Retinal pigment epithelial cell (primary cell): ENCODE measurements around the gene LYL1.

Experiments
- DNase-seq: peaks from one replicate; pipeline ENCODE4 v3.0.0-alpha.2; 2010; ENCODE audit warnings: low read depth
- H3K4me3 ChIP-seq: 2 replicates; pipeline ENCODE4 v1.5.1; 2011; ENCODE audit warnings: mild to moderate bottlenecking, low read length, control low read depth, moderate library complexity
- CTCF ChIP-seq: conservative IDR thresholded peaks from 2 replicates; pipeline ENCODE4 v1.5.1; 2011; ENCODE audit warnings: low read depth, low read length, control low read depth, inconsistent platforms

LYL1 gene

GRCh38 chr19:13076787-13077186 is 25.9 kb downstream of the LYL1 start:
- TF ChIP-seq CTCF = no peak
- no peak for DNase-seq
- no peak overlapping the region for H3K4me3 ChIP-seq

DNA sequence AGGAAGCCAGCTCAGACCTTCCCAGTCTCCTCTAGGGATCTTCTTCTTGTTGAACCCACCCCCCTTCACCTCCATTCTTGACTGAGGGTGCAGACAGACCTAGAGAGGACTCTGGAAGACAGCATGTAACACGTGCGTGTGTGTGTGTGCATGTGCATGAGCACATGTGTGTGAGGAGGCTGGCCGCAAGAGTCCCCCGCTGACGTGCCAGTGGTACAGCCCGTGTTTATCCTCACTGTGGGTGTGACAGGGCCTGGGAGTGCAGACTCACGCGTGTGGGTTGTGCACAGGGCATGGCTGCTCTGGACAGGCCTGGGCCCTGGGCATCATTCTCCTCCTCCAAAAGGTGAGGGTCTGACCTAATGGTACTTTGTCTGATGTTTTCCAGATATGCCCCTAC is 26.3 kb downstream of the LYL1 start:
- DNase-seq = no peak
- H3K4me3 ChIP-seq = no peak overlapping the region

DNA sequence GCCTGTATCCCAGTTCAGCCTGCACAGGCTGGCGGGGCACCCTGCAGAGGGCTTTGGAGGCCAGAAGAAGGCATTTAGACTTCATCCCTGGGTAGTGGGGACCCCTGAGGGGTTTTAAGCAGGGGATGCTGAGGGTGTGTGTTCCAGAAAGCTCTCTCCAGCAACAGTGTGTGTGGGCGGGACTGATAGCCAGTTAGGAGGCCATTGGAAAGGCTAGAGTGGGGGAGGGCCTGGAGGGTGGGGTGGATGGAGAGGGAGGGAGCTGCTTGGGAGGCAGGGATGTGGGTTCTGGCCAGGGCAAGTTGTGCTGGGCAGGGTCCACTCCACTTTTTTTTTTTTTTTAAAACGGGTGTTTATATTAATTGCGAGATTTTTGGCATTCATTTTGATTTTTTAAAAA is 28.3 kb downstream of the LYL1 start:
- no peak overlapping the region for H3K4me3 ChIP-seq
- DNase-seq = no peak
- TF ChIP-seq CTCF = no peak

More for the DNA sequence above, 26.3 kb downstream of the LYL1 start:
- no peak for TF ChIP-seq CTCF

DNA sequence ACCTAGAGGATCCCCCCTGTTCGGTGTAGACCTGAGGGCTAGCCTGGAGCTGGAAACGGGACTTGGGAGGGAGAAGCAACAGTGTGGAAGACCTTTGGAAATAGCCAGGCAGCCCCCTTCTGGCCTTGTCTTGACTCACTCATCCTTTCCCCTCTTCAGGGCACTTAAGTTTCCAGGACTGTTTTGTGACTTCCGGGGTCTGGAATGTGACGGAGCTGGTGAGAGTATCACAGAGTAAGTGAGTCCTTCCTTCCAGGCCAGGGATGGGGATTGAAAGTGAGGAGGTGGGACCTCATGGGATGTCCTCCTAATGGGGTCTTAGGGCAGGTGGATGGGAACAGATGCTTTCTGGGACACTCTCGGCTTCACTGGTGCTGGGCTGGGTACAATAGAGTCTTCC is 29.4 kb downstream of the LYL1 start:
- TF ChIP-seq CTCF = no peak
- H3K4me3 ChIP-seq = no peak overlapping the region
- no peak for DNase-seq

DNA sequence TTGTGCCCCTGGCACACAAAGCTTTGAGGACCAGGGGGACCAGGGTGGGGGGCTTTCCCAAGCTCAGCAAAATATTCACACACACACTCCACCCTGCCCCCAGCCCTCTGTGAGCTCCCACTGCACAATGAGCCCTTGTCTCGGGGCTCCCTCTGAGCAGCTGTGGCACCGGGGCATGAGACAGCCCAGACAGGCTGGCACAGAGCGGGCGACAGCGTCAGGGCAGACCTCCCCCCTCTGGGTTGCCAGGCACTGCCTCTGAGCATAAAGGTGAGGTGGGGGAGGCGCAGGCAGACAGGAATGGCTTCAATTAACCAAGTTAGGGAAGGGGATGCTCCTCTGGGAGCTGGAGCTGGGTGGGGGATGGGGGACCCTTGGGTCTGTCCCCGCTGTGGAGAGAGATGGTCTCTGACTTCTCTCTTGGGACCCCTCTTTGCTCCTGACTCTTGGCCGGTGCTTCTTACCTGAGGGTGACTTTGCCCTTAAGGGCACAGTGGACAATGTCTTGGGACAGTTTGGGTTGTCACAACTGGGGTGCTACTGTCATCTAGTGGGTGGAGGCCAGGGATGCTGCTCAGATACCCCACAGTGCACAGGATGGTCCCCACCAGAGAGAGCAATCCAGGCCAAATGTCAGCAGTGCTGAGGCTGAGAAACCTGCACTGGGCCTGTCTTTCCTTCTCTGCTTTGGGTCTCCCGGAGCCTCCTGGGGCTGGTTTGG is 30.3 kb downstream of the LYL1 start:
- H3K4me3 ChIP-seq = no peak overlapping the region
- DNase-seq = no peak
- no peak for TF ChIP-seq CTCF

GRCh38 chr19:13071444-13072187 is 31.0 kb downstream of the LYL1 start:
- TF ChIP-seq CTCF = no peak
- DNase-seq = no peak
- no peak overlapping the region for H3K4me3 ChIP-seq
